Hair follicular keratinocyte (primary cell): ENCODE results near the gene PITX1. TPM values are rescaled to one million over a fixed set of nuclear protein-coding genes. Genes with fewer than 3 reads are reported as not detected.

Experiments
- total RNA-seq: library from RNA; depleted of rRNA; stranded (reverse); fragments of >200 nt; gene quantifications from 2 replicates; pipeline ENCODE4 v1.2.3, GENCODE V29; 2015

Gene PITX1
- 3.7 and 4.2 TPM in 2 replicates for total RNA-seq

DNA sequence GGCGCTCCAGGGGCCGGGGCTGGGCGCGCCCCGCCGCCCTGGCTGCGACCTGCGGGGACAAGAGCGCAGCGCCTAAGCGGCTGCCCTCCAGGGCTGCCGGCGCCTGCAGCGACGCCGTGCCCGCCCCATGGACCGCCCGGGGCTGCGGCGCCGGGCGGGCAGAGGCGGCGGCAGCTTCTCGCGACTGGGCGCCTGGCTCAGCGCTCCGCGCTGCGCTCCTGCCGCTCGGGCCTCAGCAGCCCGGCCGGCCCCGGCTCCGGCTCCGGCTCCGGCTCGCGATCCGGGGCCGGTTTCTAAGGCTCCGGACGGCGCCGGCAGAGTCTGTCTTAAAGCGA lies at the start of gene PITX1:
Gene PITX1 (minus strand): TSS at position 328 of the 335 bp plus-strand sequence. CDS start 347 bp downstream, outside the sequence.

Other genes starting within 250 kb of the PITX1 start
- gene C5orf24, start 188.3 kb downstream of the PITX1 start, total RNA-seq, result 16.3 and 23.9 TPM in 2 replicates
- 23.8 and 46.8 TPM in 2 replicates for gene TXNDC15, start 159.9 kb downstream of the PITX1 start, total RNA-seq
- gene PCBD2, start 129.1 kb downstream of the PITX1 start, total RNA-seq, result 4.2 and 4.3 TPM in 2 replicates
- gene CATSPER3, start 66.3 kb downstream of the PITX1 start, total RNA-seq, result not detected in 2 replicates